ENCODE measurements around the gene BMP4. TPM values are rescaled to one million over a fixed set of nuclear protein-coding genes. Genes with fewer than 3 reads are reported as not detected.

The BMP4 gene
- total RNA-seq, 1 donor from 2014 or later: 31.4 TPM

DNA sequence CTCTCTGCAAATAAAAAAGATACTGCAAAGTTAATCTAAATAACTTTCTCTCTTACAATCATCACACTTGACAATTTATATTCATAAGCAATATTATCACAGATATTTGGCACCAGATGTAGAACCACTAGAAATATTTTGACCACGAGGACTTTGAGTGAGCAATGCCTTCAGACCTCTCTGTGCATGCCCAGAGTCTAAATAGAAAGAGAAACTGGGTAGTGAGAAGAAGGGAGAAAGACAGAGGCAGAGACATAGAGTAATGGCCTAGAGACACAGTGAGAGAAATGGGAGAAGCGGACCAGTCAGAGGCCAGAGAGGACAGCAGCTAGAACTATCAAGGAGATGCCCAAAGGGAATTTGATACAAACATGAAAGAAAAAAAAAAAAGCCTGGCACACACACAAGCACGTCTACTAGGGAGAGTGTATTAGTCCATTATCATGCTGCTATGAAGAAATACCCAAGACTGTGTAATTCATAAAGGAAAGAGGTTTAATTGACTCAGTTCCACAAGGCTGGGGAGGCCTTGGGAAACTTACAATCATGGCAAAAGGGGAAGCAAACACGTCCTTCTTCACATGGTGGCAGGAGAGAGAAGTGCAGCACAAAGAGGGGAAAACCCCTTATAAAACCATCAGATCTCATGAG, 41.1 kb downstream of the BMP4 start:
- H3K36me3 ChIP-seq: no peaks in the 10 kb centered on the region
- no peaks in the 10 kb centered on the region for H3K4me1 ChIP-seq
- H3K27me3 ChIP-seq: no peaks in the 10 kb centered on the region
- intact Hi-C loops (cut with DNase I): no loop called here
- no peaks in the 10 kb centered on the region for H3K9me3 ChIP-seq
- H3K4me3 ChIP-seq: no peak overlapping the region
- TF ChIP-seq, protein P1, sequence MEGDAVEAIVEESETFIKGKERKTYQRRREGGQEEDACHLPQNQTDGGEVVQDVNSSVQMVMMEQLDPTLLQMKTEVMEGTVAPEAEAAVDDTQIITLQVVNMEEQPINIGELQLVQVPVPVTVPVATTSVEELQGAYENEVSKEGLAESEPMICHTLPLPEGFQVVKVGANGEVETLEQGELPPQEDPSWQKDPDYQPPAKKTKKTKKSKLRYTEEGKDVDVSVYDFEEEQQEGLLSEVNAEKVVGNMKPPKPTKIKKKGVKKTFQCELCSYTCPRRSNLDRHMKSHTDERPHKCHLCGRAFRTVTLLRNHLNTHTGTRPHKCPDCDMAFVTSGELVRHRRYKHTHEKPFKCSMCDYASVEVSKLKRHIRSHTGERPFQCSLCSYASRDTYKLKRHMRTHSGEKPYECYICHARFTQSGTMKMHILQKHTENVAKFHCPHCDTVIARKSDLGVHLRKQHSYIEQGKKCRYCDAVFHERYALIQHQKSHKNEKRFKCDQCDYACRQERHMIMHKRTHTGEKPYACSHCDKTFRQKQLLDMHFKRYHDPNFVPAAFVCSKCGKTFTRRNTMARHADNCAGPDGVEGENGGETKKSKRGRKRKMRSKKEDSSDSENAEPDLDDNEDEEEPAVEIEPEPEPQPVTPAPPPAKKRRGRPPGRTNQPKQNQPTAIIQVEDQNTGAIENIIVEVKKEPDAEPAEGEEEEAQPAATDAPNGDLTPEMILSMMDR (IDR thresholded peaks at IDR 0.05): no peak
- TF ChIP-seq POLR2AphosphoS5 (IDR thresholded peaks at IDR 0.05; ENCODE audit: insufficient read depth in 1 of 2, low read depth in 1 of 2) (no peak), POLR2A (IDR thresholded peaks at IDR 0.05) (no peak)
- DNase-seq (ENCODE audit: extremely low spot score in 2 of 2): no peak
- H3K27ac ChIP-seq: no peak overlapping the region

DNA sequence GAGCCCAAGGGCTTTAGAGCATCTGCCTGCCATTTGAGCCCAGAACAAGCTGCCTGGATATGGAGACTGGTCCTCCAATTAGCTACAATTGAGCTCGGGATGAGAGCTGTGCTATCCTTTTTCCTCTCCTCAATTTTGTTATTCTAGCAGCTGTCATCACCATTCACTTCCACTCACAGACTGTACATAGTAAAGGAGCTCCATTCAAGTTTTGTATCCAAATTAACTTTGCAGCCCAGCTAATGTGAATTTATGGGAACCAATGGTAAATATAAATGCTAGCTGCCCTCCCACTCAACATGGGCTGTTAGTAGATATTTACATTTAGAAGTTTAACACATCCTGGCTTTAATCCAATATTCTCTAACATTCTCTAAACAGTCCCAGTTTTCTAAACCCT, 44.6 kb downstream of the BMP4 start:
- Histone ChIP-seq H3K27ac (no peak overlapping the region), H3K36me3 (no peaks in the 10 kb centered on the region), H3K9me3 (no peaks in the 10 kb centered on the region), H3K4me1 (no peaks in the 10 kb centered on the region), H3K27me3 (no peaks in the 10 kb centered on the region), H3K4me3 (no peak overlapping the region)
- TF ChIP-seq, protein P1 (IDR thresholded peaks at IDR 0.05): no peak
- intact Hi-C loops (cut with DNase I): no loop called here
- DNase-seq (ENCODE audit: extremely low spot score in 2 of 2): no peak

DNA sequence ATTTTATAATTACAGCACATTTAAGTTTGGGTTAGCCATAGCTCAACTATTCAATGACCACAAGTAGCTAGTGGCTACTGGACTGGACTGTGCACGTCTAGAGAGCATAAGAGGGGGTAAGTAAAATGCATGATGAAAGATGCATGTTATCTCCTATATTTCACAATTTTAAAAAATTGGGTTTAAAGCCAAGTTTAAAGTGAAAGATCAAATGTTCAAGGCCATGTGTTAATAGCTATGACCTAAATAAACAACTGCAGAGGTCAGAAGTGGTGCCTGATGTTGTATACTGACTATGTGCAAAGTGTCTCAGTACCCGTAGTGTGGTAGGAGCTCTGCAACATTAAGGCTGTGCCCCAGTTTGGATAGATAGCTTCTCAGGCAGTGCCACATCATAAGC, 48.2 kb downstream of the BMP4 start:
- TF ChIP-seq, protein P1 (IDR thresholded peaks at IDR 0.05): no peak
- TF ChIP-seq POLR2AphosphoS5 (IDR thresholded peaks at IDR 0.05; ENCODE audit: insufficient read depth in 1 of 2, low read depth in 1 of 2): no peak
- TF ChIP-seq POLR2A (IDR thresholded peaks at IDR 0.05): no peak
- Histone ChIP-seq H3K4me1 (no peaks in the 10 kb centered on the region), H3K36me3 (no peaks in the 10 kb centered on the region), H3K27me3 (no peaks in the 10 kb centered on the region), H3K9me3 (no peaks in the 10 kb centered on the region), H3K4me3 (no peak overlapping the region), H3K27ac (no peak overlapping the region)
- DNase-seq (ENCODE audit: extremely low spot score in 2 of 2): no peak
- intact Hi-C loops (cut with DNase I): no loop called here

DNA sequence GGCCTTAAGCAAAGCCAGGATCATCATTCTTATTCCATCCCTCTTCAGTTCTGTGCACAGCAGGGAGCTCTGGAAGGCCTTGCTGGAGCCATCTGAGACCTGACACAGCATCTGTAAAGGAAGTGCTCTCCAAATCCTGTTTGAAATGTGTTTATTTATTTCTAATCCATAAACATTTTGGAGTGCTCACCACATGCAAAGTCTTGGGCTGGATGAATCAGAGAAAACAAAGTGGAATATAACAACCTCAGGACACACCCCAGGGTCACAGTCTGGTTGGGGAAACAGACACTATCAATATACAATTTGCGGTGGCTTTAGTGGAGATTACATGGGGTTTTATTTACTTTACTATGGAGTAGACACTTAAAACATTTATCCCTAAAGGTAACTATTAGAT, 54.3 kb downstream of the BMP4 start:
- no peak for DNase-seq (ENCODE audit: extremely low spot score in 2 of 2)
- intact Hi-C loops (cut with DNase I): no loop called here
- no peaks in the 10 kb centered on the region for H3K4me1 ChIP-seq
- no peak overlapping the region for H3K4me3 ChIP-seq
- no peaks in the 10 kb centered on the region for H3K36me3 ChIP-seq
- H3K27ac ChIP-seq: no peak overlapping the region
- H3K27me3 ChIP-seq: no peaks in the 10 kb centered on the region
- TF ChIP-seq, protein P1 (IDR thresholded peaks at IDR 0.05): no peak
- TF ChIP-seq POLR2A (IDR thresholded peaks at IDR 0.05) (no peak), POLR2AphosphoS5 (IDR thresholded peaks at IDR 0.05; ENCODE audit: insufficient read depth in 1 of 2, low read depth in 1 of 2) (no peak)
- H3K9me3 ChIP-seq: no peaks in the 10 kb centered on the region

DNA sequence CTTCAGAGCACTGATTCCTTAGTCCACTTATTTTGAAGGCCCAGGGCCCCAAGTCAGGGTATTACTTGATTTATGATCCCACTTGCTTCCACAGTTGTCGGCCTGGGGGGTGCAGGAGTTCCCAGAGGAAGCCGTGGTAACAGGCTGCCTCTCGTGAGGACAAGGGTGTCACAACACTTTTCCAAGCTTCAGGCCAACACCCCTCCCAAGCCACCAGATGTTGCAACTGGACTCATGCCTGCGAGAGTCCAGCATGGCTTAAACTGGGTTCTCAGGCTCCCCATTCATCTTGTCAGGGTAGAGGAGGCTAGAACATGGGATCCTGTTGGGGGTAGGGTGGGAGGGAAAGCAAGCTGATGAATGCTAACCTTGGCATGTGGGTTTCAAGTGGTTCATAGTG, 56.1 kb downstream of the BMP4 start:
- H3K9me3 ChIP-seq: no peaks in the 10 kb centered on the region
- no peak overlapping the region for H3K27ac ChIP-seq
- H3K27me3 ChIP-seq: no peaks in the 10 kb centered on the region
- intact Hi-C loops (cut with DNase I): no loop called here
- H3K36me3 ChIP-seq: no peaks in the 10 kb centered on the region
- no peaks in the 10 kb centered on the region for H3K4me1 ChIP-seq
- TF ChIP-seq, protein P1 (IDR thresholded peaks at IDR 0.05): no peak
- TF ChIP-seq POLR2AphosphoS5 (IDR thresholded peaks at IDR 0.05; ENCODE audit: insufficient read depth in 1 of 2, low read depth in 1 of 2): peak in 1 of 2 donors; percentile 50
- no peak for DNase-seq (ENCODE audit: extremely low spot score in 2 of 2)
- no peak overlapping the region for H3K4me3 ChIP-seq

Small RNA genes lying within 50 kb of the gene (microRNA-seq; reads per million reads assigned to microRNA genes)
- 1.4 reads per million for gene MIR5580 (ENCODE audit: borderline number of aligned reads, borderline replicate concordance)

Small RNA genes lying within 50 kb of the gene (small RNA-seq; reads per million reads assigned to genes)
- gene MIR5580: not detected

Data from vagina (tissue), 2 donors.